Chondrocyte (in vitro differentiated cells): ENCODE measurements around the gene FAM171A1. TPM values are rescaled to one million over a fixed set of nuclear protein-coding genes. Genes with fewer than 3 reads are reported as not detected.

Source experiments
- DNase-seq: peaks from one replicate; pipeline ENCODE4 v3.0.0; 2021; ENCODE audit warnings: mixed read lengths, low spot score
- H3K27ac Mint-ChIP-seq: one replicate; pipeline ENCODE4 v1.8.0; 2021; ENCODE audit warnings: mild to moderate bottlenecking, moderate library complexity, mixed read lengths; ENCODE audit not compliant: unreplicated experiment
- H3K27me3 Mint-ChIP-seq: 2 replicates; pipeline ENCODE4 v1.8.0; 2021; ENCODE audit warnings: low read depth, mixed read lengths
- H3K36me3 Mint-ChIP-seq: 2 replicates; pipeline ENCODE4 v1.8.0; 2021; ENCODE audit warnings: low read depth, mixed read lengths
- H3K4me1 Mint-ChIP-seq: 2 replicates; pipeline ENCODE4 v1.8.0; 2021; ENCODE audit warnings: low read depth, mild to moderate bottlenecking, mixed read lengths
- H3K4me3 Mint-ChIP-seq: one replicate; pipeline ENCODE4 v1.8.0; 2021; ENCODE audit warnings: mild to moderate bottlenecking, moderate library complexity, mixed read lengths; ENCODE audit not compliant: unreplicated experiment
- H3K9me3 Mint-ChIP-seq: 2 replicates; pipeline ENCODE4 v1.8.0; 2021; ENCODE audit warnings: low read depth, mixed read lengths
- CTCF ChIP-seq: fragments of 200-600 bp; sonication (generic); IDR thresholded peaks from 2 replicates; pipeline ENCODE4 v1.5.0; 2021; ENCODE audit warnings: antibody characterized with exemption, mild to moderate bottlenecking, moderate library complexity
- total RNA-seq: library from RNA; stranded (reverse); gene quantifications from 3 replicates; pipeline ENCODE4 v1.2.1, GENCODE V29; 2021

The FAM171A1 gene
- total RNA-seq, 1 donor from 2014 or later: 40.9 TPM

- Mint-ChIP-seq H3K36me3 (no peaks in the 10 kb centered on the region), H3K9me3 (no peaks in the 10 kb centered on the region), H3K27me3 (no peaks in the 10 kb centered on the region), H3K27ac (no peak overlapping the region), H3K4me1 (no peaks in the 10 kb centered on the region), H3K4me3 (no peak overlapping the region)
- TF ChIP-seq CTCF: no peak
- DNase-seq: no peak
These were observed 139.7 kb downstream of the FAM171A1 start for GRCh38 chr10:15231426-15231825.

GRCh38 chr10:15230257-15230656 lies 140.8 kb downstream of the FAM171A1 start:
- Mint-ChIP-seq H3K27ac (no peak overlapping the region), H3K36me3 (peaks cover 2% of the 10 kb centered on the region), H3K9me3 (no peaks in the 10 kb centered on the region), H3K4me3 (no peak overlapping the region), H3K4me1 (no peaks in the 10 kb centered on the region), H3K27me3 (no peaks in the 10 kb centered on the region)
- TF ChIP-seq CTCF: no peak
- DNase-seq: no peak

- Mint-ChIP-seq H3K36me3 (peaks cover 6% of the 10 kb centered on the region), H3K27me3 (no peaks in the 10 kb centered on the region), H3K4me3 (no peak overlapping the region), H3K9me3 (peaks cover 4% of the 10 kb centered on the region), H3K4me1 (no peaks in the 10 kb centered on the region), H3K27ac (no peak overlapping the region)
- TF ChIP-seq CTCF: no peak
- no peak for DNase-seq
These were observed 141.8 kb downstream of the FAM171A1 start for GRCh38 chr10:15229268-15229667.

- no peak for TF ChIP-seq CTCF
- Mint-ChIP-seq H3K4me3 (no peak overlapping the region), H3K27ac (no peak overlapping the region), H3K36me3 (peaks cover 6% of the 10 kb centered on the region), H3K27me3 (no peaks in the 10 kb centered on the region), H3K9me3 (peaks cover 4% of the 10 kb centered on the region), H3K4me1 (no peaks in the 10 kb centered on the region)
- DNase-seq: no peak
These were observed 142.7 kb downstream of the FAM171A1 start for GRCh38 chr10:15228426-15228825.

- no peak for DNase-seq
- Mint-ChIP-seq H3K4me1 (no peaks in the 10 kb centered on the region), H3K27me3 (no peaks in the 10 kb centered on the region), H3K4me3 (no peak overlapping the region), H3K27ac (no peak overlapping the region), H3K9me3 (peaks cover 4% of the 10 kb centered on the region), H3K36me3 (peaks cover 6% of the 10 kb centered on the region)
- no peak for TF ChIP-seq CTCF
These were observed 143.3 kb downstream of the FAM171A1 start for GRCh38 chr10:15227611-15228372.
